Activated CD8-positive, alpha-beta memory T cell treated with anti-CD3 and anti-CD28 coated beads, Interleukin-2, amount 50 U/mL, for 1 hour (primary cell): Measurements from ENCODE around the gene PPME1.
A peak's percentile ranks its signal among the peaks of the same experiment; 100 is the strongest.

Experiments used
- DNase-seq: peaks from one replicate; pipeline ENCODE4 v3.0.0-alpha.2; 2020; ENCODE audit errors: extremely low read depth

The PPME1 gene

DNA sequence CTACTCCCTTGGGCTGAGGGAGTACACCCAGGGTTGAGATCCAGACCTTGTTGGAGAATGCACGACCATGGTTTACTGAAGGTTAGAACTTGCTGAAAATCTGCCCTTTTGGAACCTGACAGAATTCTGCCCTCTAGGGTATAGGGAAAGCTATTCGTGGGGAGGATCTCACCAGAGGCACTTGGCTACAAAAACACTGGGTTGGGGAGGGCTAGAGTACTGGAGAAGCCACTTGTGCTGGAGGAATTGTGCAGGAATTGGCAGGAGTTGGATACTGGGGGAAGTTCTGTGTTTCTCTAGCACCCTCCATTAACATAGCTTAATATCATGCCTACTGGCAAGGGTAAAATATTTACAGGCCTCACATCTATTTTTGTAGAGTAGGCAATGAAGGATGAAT, 55.8 kb downstream of the PPME1 start:
- DNase-seq: no peak

DNA sequence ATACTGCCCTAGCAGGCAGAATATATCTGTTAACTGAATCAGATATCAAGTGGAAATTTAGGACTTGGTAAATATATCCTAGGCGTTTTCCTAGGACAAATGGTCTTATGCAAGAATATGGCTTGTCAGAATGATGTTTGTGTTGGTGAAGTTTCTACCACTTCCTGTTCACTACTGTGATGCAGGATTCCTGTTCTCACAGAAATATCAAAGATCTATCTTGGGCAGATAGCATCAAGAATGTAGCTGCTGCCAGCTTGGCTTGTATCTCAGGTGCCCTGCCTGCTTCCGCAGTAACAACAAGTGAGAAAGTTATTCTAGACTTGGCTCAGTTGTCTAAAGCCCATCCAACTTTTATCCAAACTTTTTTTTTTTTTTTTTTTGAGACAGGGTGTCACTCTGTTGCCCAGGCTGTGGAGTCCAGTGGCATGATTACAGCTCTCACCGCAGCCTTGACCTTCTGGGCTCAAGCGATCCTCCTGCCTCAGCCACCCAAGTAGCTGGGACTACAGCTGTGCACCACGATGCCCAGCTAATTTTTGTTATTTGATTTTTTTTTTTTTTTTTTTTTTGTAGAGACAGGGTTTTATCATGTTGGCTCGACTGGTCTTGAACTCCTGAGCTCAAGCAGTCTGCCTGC, 61.3 kb downstream of the PPME1 start:
- no peak for DNase-seq

DNA sequence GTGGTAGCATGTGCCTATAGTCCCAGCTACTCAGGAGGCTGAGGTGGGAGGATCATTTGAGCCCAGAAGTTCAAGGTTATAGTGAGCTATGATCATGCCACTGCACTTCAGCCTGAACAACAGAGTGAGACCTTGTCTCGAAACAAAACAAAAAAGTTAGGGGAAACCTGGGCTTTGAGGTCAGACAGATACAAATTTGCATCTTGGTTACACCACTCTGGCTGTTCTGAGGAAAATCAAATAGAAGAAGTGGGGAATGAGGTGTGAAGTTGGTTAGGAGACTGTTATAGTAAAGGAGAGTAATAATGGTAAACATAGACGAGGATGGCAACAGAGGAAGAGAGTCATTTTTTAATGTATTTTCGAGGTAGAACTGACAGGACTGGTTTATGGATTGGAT, 62.6 kb downstream of the PPME1 start:
- DNase-seq: no peak

DNA sequence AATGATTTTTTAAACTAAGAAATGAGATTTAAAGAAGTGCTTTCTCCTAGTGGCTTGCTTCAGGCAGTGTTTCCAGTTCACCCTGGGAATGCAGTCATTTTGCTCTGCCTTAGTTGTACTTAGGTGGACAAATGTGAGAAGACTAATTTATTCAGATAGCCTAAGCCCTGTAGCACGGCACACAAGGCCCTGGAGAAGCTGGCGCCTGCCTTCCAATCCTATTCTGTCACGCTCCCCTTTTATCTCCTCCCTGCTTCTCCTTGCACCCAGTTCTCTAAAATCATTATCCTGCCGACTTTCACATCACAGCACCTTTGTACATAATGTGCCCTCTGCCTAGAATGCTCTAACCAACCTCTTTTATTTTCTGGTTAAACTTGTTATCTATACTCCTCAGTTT, 64.0 kb downstream of the PPME1 start:
- no peak for DNase-seq

- no peak for DNase-seq
These were observed 66.5 kb downstream of the PPME1 start for GRCh38 chr11:74237541-74237940.

DNA sequence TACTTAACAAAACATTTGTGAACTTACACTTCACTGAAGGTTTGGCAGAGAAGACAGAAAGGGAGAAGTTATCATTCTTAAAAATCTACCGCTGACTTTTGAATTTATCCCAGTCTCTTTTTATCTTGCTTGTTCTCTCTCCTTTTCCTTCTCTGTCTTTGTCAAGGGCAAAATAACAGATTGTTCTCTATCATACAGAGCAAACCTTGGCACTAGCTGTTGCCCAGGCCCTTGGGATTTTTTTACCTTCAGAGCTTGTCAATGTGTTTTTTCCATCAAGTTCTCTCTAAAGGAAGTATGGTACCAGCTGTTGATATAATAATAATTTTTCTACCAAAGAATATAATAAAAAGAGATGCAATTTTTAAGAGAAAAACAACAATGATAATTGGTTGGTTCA, 67.2 kb downstream of the PPME1 start:
- no peak for DNase-seq

DNA sequence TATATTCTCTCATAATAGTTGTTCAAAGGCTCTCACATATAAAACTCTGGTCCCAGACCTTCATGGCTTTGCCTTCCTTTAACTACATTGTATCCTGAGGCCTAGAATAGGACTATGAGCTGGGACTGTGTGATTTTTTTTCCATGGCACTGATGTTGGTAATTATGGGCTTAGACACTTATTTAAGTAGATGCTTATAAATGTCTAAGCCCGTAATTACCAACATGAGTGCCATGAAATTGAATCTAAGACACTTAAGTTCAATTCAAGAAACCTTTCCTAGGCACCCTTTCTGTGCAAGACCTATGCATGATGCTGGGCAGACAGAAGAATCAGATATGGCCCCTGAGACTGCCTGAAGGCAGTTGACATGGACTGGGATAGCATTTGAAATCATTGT, 77.4 kb downstream of the PPME1 start:
- DNase-seq: no peak

DNA sequence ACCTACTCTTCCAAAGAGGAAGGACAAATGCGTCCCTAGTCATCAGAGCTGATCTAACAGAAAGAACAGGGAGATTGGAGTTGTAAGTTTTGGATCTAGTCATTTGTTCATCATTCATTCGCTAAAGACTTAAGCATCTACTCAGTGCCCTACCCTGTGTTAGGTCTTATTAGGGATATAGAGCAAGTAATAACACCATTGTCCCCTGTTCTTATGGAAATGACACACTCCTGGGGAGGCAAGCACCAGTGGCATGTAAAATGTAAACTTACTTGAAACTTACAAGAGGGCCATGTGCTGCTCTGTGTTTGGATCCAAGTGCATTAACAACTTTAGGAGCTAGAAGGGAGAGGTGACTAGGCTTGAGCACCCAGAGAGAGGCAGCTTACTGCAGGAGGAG, 78.4 kb downstream of the PPME1 start:
- no peak for DNase-seq

GRCh38 chr11:74253361-74253760, 82.3 kb downstream of the PPME1 start:
- DNase-seq: no peak

DNA sequence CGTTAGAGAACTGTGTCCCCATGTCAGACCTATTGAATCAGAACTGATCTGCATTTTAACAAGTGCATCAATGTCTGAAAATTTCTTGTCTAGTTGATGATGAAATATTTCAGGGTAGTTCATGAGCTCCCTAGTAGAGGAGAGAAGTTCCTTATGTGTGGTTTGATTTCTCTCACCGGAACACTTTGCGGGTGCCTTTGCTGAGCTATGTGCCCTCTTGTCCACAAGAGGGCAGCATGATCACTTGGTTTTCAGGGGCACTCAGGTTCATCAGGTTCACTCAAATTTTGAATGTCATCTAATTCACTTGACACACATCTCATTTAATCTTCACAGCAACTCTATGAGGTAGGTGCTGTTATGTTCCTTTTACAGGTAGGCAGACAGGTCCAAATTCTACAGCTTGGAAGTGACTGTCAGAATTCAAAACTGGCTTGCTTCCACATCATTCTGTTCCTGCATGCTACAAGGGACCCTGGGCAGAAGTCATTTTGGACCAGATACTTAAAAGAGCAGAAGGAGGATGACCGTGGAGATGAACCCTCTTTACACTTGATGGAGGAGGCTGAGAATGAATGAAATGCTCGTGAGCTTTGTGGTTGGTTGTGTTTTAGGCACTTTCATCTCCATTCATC, 84.8 kb downstream of the PPME1 start:
- DNase-seq: peak; percentile 14

- DNase-seq: no peak
These were observed 85.5 kb downstream of the PPME1 start for GRCh38 chr11:74256378-74257133.

DNA sequence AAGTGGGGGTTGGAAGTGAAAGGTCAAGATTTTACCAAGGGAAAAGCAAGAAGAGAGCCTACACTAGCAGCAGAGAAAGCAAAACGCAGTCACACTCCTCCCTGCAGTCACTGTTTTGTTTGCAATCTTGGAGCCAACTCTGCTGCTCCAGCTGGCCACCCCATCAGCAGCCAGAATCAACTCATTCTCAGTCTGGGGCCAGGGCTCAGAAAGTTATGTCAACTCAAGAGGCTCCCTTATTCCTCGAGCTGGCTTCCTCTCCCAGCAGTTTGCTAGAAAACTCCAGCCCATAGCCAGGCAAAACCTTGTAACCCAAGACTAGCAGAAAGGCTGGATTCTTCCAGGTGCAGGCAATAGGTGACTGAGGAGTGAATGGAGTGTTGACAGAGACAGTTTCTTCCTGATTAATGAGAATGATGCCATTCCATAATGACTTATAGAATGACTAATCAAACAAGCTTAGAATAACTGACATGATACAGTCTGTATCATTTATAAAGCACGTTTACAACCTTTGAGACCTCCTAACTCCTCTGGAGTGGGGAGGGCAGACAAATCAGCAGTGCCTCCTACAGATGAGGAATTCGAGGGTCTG, 87.0 kb downstream of the PPME1 start:
- DNase-seq: no peak

DNA sequence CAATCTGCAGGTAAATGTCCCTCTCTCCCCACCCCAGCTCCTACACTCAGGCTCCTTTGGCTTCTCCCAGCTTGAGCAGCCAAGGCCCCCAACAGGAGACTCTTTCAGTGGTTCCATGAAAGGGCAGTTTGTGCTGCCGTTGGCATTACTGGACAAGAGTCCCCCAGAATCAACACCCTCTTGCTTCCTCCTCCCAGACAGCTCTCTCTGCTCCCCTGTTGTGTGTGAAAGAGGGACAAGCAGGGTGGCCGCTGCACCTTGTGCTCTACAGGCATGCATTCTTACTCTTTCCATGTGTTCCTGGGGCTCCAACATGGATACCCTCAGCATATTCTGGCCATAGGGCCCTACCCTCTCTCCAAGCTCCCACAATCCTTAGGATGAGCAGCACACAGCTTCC, 91.6 kb downstream of the PPME1 start:
- DNase-seq: no peak

- DNase-seq: no peak
These were observed 94.2 kb downstream of the PPME1 start for GRCh38 chr11:74265256-74265655.

GRCh38 chr11:74267014-74267413, 95.9 kb downstream of the PPME1 start:
- no peak for DNase-seq

- DNase-seq: no peak
These were observed 97.4 kb downstream of the PPME1 start for GRCh38 chr11:74268456-74268855.

GRCh38 chr11:74269161-74269811, 98.2 kb downstream of the PPME1 start:
- no peak for DNase-seq

DNA sequence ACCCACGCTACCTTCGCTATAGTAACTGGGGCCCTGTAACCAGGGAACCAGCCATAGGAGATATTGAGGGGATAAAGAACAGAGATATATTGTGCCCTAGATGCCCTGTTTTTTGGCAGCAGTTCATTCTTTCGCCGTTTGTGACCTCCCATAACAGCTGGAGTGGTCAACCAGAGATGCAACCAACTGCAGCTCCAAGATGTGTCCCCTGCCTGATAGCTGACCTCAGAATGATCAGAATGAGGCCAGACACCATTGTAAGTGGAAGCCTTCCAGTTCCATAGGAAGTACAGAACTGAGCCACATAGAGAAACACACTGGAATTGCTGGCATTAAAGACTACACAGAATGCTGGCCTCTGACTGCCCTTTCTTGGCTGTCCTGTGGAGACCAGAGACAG, 101.2 kb downstream of the PPME1 start:
- no peak for DNase-seq

- no peak for DNase-seq
These were observed 105.5 kb downstream of the PPME1 start for GRCh38 chr11:74276581-74276980.

- DNase-seq: no peak
These were observed 107.0 kb downstream of the PPME1 start for GRCh38 chr11:74278103-74278502.

GRCh38 chr11:74278721-74279161, 107.7 kb downstream of the PPME1 start:
- DNase-seq: no peak

- DNase-seq: no peak
These were observed 108.2 kb downstream of the PPME1 start for GRCh38 chr11:74279256-74279655.
